Measurements from ENCODE around the gene AOC2.
"Not testable (repeated sequence)": the region's sequence is repeated elsewhere in the genome, so short reads cannot be mapped to it uniquely, and the experiment has no call there.

The AOC2 gene

DNA sequence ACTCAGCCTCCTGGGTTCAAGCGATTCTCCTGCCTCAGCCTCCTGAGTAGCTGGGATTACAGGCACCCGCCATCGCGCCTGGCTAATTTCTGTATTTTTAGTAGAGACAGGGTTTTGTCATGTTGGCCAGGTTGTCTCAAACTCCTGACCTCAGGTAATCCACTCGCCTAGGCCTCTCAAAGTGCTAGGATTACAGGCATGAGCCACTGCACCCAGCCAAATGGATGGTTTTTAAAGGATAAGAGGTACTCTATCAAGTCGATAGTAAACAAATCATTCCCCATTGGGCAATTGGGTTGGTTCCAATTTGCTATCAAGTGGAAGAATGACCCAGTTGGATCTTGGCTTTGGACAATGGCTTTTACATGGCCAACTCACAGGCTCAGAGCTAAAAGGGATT, 37.3 kb downstream of the AOC2 start:
- DNase-seq (ENCODE audit: low read depth), result not testable (repeated sequence)

DNA sequence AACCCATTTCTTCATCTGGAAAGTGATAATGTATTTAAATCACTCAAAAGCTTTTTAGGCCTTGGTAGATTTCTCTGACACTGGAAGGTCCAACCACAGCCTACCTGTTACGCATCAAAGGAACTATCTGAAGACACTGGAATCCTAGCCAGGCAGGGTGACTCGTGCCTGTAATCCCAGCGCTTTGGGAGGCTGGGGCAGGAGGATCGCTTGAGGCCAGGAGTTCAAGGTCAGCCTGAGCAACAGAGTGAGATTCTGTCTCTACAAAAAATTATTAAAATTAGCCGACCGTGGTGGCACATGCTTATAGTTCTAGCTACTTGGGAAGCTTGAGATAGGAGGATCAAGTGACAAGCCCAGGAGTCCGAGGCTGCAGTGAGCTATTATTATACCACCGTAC, 37.8 kb downstream of the AOC2 start:
- DNase-seq (ENCODE audit: low read depth), result no peak

DNA sequence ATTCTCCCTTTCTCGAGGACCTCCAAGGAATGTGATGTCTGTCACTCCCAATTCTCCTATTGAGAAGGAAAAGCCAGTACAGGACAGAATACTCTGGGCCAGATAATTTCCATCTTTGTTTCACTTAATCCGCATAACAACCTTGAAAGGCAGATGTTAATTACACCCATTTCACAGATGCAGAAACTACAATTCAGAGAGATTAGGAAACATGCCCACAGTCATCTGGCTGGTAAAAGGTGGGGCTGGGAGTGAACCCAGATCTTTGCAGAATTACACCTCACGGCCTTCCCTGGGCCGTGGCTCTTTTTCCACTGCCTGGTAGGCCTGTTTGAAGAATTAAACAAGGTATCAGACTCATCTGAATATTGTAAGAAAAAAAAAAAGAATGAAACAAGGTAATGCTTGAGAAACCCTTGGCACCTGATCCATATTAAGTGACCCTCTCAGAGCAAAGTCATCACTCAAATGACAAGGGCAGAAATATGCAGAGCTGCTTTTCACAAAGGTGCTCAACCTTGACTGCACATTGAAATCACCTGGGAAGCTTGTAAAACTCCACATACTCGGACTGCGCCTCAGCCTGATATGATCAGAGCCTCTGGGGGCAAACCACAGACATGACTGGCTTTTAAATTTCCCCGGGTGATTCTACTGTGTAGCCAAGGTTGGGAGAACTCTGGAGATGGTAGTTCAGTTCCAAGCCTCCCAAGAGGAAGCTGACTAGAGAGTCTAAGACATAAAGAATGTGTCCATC, 39.6 kb downstream of the AOC2 start:
- no peak for DNase-seq (ENCODE audit: low read depth)

DNA sequence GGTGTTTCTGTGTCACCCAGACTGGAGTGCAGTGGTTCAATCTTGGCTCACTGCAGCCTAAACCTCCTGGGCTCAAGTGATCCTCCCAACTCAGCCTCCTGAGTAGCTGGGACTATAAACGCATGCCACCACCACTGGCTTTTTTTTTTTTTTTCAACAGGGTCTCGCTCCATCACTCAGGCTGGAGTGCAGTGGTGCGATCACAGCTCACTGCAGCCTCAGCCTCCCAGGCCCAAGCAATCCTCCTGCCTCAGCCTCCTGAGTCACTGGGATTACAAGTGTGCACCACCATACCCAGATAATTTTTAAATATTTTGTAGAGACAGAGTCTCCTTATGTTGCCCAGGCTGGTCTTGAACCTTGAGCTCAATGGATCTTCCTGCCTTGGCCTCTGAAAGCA, 41.4 kb downstream of the AOC2 start:
- DNase-seq (ENCODE audit: low read depth), result not testable (repeated sequence)

DNA sequence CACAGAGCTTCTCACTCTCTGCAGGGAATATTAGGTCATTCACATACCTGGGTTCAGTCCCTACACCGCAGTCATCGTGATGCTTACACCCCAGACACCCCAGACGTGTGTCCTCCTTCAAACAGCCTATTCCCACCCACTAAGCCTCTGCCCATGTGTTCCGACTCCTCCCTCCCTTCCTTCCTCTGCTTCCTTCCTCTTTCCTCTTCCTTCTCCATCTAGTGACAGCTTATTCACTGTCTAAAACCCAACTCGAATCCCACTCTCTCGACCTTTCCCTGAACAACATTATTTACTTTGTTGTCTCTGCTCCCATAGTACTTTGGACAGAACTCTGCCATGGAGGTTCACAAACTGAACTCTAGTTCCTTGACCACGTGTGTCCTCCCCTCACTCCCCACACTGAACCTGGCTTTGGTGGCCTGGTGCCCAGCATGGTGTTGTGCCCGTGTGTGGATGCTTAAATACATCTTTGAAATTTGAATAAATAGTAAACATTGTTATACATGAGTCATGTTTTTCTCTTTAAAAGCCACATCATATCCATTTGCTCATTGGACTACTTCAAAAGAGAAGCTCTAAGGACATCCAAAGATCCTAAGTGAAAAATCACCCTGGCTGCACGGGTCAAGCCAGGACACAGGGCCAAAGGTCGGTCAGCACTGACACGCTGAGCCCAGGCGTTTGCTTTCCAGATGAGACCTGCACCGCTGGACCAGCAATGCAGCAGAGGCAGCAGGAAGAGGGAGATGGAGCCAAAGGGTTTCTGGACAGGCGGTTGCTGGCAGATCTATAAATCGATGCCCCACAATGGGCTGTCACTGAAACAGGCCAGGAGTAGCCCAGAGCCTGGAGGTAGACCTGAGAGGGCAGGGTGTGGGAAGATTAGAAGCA, 42.1 kb downstream of the AOC2 start:
- DNase-seq (ENCODE audit: low read depth), result no peak

DNA sequence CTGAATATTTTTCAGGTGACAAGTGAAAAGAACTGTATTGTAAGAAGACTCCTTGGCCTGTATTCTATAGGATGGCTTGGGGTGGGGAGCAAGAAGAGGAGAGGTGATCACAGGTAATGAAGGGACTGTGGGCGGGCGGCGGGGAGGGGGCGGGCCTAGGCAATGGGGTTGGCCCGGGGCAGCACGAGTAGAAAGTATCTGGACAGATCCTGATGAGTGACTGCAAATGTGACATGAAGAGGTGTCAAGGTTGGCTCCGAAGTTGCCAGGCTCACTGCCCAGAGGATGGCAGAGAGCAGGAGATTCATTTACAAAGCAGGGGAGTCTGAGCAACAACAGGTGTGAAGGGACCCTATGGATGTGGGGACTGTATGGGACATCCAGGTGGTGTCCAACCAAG, 45.4 kb downstream of the AOC2 start:
- no peak for DNase-seq (ENCODE audit: low read depth)

DNA sequence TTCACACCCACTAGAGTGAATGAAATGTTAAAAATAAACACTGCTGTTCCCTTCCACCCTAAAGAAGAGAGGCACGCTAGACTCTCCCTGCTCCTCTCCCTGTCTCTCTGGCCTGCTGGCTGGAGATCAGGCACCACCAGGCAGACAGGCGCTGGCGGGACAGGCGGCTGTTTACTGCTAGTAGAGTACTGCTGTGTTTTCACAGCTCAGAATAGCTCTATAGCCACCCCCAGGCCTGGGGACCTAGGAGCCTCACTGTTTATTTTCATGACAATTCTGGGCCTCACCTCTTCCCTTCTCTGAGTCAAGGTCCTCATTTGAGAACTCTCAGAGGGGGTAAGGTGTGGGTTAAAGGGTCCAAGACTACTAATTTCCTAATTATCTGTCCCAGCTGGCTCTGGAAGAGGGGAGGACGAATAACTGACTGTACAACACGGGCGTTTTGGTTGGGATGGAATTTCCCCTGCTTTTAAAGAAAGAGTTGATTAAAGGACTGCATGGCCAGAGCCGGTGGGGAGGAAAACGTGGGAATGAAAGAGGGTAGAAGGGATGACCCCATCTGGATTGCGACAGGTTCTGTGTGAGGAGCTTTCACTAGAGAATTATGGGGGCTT, 47.3 kb downstream of the AOC2 start:
- DNase-seq (ENCODE audit: low read depth), result no peak

DNA sequence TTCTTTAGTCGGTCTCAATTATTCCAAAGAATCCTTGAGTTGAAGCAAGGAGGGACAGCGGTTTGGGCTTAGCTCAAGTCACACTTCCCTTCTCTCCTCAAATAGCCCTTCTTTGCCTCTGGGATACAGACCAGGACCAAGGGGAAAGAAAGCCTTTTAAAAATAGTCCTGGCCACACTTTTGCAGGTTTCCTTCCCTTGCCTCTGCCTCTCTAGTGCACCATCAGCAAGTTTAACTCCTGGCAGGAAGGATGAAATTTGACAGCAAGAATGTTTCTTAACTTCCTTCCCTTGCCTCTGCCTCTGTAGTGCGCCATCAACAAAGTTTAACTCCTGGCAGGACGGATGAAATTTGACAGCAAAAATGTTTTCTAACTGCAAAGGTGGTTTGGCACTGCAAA, 49.0 kb downstream of the AOC2 start:
- no peak for DNase-seq (ENCODE audit: low read depth)

DNA sequence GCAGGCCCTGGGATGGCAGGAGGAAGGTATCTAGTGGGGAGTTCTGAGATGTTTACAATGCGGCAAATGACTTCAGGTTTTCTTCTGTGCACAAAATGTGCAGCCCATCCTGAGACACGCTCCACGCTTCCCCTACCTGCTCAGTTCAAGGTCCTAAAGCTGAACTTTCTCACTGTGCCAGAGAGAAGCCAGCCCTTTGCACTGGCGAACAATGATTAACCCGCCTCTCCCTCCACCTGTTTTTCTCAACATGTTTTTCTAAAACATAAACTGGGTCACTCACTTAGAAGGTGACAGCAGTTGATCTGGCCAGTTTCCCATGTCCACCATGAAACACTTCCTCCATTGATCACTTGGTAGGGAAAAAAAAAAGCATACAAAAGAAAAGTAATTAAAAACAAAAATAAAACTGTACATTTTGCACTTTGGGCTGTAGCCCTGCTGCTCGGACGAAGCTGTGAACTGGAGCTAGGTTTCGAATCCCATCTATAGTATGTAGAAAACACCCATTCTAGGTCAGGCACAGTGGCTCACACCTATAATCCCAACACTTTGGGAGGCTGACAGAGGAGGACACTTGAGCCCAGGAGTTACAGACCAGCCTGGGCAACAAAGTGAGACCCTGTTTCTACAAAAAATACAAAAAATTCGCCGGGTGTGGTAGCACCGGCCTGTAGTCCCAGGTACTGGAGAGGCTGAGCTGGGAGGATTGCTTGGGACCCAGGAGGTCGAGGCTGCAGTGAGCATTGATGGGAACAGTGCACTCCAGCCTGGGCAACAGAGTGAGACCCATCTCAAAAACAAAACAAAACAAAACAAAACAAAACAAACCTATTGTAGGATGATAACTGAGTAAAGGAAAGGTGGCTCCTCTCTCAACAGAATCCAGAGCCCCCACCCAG, 50.2 kb downstream of the AOC2 start:
- DNase-seq (ENCODE audit: low read depth), result no peak

DNA sequence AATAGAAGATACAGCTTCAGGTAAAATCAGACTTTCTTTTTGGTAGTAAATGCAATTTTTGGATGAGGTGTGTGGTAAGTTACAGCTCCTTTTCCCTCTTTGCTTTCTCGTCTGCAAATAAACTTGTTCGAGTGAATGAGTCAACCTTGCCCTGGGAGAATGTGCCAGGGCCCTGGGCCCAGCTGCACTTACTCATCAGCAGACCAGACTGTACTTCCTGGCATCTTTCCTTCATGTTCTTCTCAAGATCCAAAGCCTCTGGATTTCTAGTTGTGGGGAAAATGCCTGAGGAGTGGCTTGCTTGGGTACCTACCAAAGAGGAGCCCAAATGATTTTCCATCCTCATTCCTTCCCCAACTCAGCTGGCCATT, 50.8 kb downstream of the AOC2 start:
- DNase-seq (ENCODE audit: low read depth), result no peak

DNA sequence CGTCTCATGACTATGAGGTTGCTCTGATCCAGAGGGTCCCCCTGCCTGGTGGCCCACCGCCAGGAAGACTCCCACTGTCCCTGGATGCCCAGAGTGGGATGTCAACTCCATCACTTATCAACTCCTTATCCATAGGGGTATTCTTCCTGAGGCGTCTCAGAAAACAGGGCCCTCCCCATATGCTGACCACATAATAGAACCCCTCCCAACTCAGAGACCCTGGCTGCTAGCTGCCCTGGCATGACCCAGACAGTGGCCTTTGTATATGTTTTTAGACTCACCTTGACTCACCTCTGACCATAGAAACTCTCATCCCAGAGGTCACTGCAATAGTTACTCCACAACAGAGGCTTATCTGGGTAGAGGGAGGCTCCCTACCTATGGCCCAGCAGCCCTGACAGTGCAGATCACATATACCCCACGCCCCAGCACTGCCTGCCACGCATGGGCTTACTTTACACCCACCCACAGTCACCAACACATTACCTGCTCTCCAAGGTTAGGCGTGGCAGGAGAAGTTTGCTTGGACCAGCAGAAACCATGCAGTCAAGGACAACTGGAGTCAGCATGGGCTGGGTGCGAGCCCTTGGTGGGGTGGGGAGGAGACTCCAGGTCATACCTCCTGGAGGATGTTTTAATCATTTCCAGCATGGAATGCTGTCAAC, 53.9 kb downstream of the AOC2 start:
- no peak for DNase-seq (ENCODE audit: low read depth)

DNA sequence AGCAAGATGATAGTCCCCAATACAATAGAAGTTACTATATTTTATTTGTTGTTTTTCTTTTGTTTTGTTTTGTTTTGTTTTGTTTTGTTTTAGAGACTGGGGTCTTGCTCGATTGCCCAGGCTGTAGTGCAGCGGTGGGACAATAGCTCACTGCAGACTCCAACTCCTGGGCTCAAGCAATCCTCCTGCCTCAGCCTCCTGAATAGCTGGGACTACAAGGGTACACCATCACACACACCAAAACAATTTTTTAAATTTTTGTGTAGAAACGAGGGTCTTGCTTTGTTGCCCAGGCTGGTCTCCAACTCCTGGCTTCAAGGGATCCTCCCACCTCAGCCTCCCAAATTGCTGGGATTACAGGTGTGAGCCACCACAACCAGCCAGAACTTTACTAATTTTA, 55.6 kb downstream of the AOC2 start:
- not testable (repeated sequence) for DNase-seq (ENCODE audit: low read depth)

All from stimulated activated CD8-positive, alpha-beta memory T cell treated with anti-CD3 and anti-CD28 coated beads, Interleukin-15, amount 100 ng/mL, for 24 hours (primary cell).